GM21447 (cell line): ENCODE measurements around the gene EIF5A.

Experiments
- ATAC-seq: cut with Tn5 transposase; IDR thresholded peaks from one replicate; pipeline ENCODE4 v1.9.1; 2021; ENCODE audit not compliant: unreplicated experiment

Gene EIF5A

GRCh38 chr17:7352910-7353635 lies 45.6 kb downstream of the EIF5A start:
- no peak for ATAC-seq

- no peak for ATAC-seq
These were observed 46.9 kb downstream of the EIF5A start for GRCh38 chr17:7354262-7354843.

- ATAC-seq, result no peak
These were observed 47.6 kb downstream of the EIF5A start, which contains the start of gene TMEM95 for GRCh38 chr17:7355053-7355452. Gene TMEM95 (plus strand): TSS chr17:7355156. CDS start chr17:7355205, 49 bp downstream.

GRCh38 chr17:7355573-7355972 lies 48.1 kb downstream of the EIF5A start:
- no peak for ATAC-seq

- no peak for ATAC-seq
These were observed 48.7 kb downstream of the EIF5A start for GRCh38 chr17:7356072-7356549.

DNA sequence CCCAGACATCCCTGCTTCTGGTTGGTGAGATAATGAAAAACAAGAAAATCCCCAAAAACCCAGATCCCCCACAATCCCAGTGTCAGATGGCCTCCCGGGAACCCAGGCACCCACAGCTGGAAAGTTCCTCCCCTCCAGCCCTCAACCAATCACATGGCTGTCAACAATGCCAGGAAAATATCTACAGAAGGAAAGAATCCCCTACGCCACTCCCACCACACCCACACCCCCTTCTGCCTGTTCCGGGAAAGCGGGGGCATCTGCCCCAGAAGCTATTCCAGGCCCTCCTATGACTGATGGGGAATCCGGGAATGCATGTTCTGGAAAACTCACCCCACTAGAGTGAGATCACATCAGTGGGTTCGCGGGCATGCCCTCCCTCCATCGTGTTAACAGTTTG lies 49.3 kb downstream of the EIF5A start:
- ATAC-seq, result no peak

DNA sequence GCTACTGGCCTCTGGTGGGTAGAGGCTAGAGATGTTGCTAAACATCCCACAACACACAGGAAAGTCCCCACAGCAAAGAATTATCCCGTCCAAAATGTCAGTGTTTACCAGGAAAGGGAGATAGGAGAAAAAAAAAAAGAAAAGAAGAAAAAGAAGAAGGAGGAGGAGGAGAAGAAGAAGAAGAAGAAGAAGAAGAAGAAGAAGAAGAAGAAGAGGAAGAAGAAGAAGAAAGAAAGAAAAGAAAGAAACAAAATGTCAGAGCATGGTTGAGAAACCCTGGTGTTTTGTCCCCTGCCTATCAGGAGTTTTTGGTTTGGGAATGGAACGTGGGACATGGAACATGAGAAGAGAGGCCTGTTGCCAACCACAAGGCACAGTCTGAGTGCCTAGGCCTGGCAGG lies 50.0 kb downstream of the EIF5A start:
- no peak for ATAC-seq

DNA sequence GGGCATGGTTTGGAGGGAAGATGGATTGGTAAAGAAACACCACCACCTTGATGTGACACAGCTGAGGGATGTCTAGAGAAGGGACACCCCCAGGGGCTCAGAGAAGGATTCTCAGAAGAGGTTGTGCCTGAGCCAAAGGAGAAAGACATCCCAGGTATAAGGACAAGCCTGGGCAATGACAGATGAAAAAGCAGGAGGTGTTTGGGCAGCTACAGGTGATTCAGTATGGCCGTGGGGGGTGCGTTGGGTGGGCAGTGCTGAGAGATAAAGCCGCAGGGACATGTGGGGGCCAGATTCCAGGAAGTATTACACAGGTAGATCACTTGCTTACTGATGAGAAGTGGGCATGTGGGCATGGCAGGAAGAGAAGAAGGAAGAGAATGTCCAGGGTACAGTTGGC lies 54.5 kb downstream of the EIF5A start:
- no peak for ATAC-seq
